ENCODE data around the gene DPF3.

- TF ChIP-seq EZH2phosphoT487 (IDR thresholded peaks at IDR 0.05; ENCODE audit: insufficient read depth, low read depth) (no peak), EZH2 (IDR thresholded peaks at IDR 0.05; ENCODE audit: insufficient read depth, poor library complexity, severe bottlenecking) (no peak)
These were observed 372 bp upstream of the DPF3 start for GRCh38 chr14:72894323-72894622.

All from GM23248 (cell line).